Measurements from ENCODE around the gene TSEN54. TPM values are rescaled to one million over a fixed set of nuclear protein-coding genes. Genes with fewer than 3 reads are reported as not detected.

TSEN54 gene
- total RNA-seq, result 100 to 1,000 TPM in 1 of 2 donors, 10 to 100 TPM in 1; 63.8 to 123 TPM

GRCh38 chr17:75516255-75516618 lies at the start of gene TSEN54:
TSS of gene TSEN54 (plus strand) at chr17:75516528. CDS start at chr17:75516561, 33 bp downstream.
- no peaks in the 10 kb centered on the region for H3K27me3 ChIP-seq
- H3K27ac ChIP-seq, result peak within 1 kb of the TSS; percentile 79 to 93 (median 88)
- ATAC-seq (peak; percentile 84), DNase-seq (peak; percentile 95 to 96 (median 96))
- TF ChIP-seq POLR2A (IDR thresholded peaks at IDR 0.05), result no peak
- TF ChIP-seq, protein P1, sequence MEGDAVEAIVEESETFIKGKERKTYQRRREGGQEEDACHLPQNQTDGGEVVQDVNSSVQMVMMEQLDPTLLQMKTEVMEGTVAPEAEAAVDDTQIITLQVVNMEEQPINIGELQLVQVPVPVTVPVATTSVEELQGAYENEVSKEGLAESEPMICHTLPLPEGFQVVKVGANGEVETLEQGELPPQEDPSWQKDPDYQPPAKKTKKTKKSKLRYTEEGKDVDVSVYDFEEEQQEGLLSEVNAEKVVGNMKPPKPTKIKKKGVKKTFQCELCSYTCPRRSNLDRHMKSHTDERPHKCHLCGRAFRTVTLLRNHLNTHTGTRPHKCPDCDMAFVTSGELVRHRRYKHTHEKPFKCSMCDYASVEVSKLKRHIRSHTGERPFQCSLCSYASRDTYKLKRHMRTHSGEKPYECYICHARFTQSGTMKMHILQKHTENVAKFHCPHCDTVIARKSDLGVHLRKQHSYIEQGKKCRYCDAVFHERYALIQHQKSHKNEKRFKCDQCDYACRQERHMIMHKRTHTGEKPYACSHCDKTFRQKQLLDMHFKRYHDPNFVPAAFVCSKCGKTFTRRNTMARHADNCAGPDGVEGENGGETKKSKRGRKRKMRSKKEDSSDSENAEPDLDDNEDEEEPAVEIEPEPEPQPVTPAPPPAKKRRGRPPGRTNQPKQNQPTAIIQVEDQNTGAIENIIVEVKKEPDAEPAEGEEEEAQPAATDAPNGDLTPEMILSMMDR (IDR thresholded peaks at IDR 0.05), result peak in 2 of 7 experiments; percentile 17 to 23
- peak within 1 kb of the TSS; percentile 82 to 86 for H3K4me3 ChIP-seq
- 0 to 2% methylated on average over 1 to 36 of the region's 45 CpGs for WGBS, 2 donors
- peaks cover 60% of the 10 kb centered on the region for H3K4me1 ChIP-seq
- peaks cover 0 to 2% of the 10 kb centered on the region in 2 donors for H3K36me3 ChIP-seq (replicated peaks in 1 of 2; ENCODE audit: insufficient read depth in 1 of 2, low read depth in 2 of 2)
- intact Hi-C loops (cut with DNase I), result no loop called here
- H3K9me3 ChIP-seq, result no peaks in the 10 kb centered on the region

GRCh38 chr17:75468291-75468754 lies 48.0 kb upstream of the TSEN54 start:
- WGBS, 2 donors, result 67 to 73% methylated on average over 7 to 8 of the region's 8 CpGs
- DNase-seq (no peak), ATAC-seq (peak; percentile 27)
- Histone ChIP-seq H3K4me3 (no peak overlapping the region), H3K9me3 (no peaks in the 10 kb centered on the region), H3K36me3 (replicated peaks in 1 of 2; ENCODE audit: insufficient read depth in 1 of 2, low read depth in 2 of 2) (peaks cover 0 to 3% of the 10 kb centered on the region in 2 donors), H3K4me1 (no peaks in the 10 kb centered on the region), H3K27ac (no peak overlapping the region), H3K27me3 (no peaks in the 10 kb centered on the region)
- TF ChIP-seq, protein P1 (IDR thresholded peaks at IDR 0.05), result no peak
- no peak for TF ChIP-seq POLR2A (IDR thresholded peaks at IDR 0.05)
- intact Hi-C loops (cut with DNase I), result no loop called here

GRCh38 chr17:75468779-75469373 lies 47.5 kb upstream of the TSEN54 start:
- H3K4me3 ChIP-seq, result no peak overlapping the region
- no peaks in the 10 kb centered on the region for H3K4me1 ChIP-seq
- no peak overlapping the region for H3K27ac ChIP-seq
- H3K27me3 ChIP-seq, result no peaks in the 10 kb centered on the region
- TF ChIP-seq, protein P1 (IDR thresholded peaks at IDR 0.05), result no peak
- no peak for TF ChIP-seq POLR2A (IDR thresholded peaks at IDR 0.05)
- no peaks in the 10 kb centered on the region for H3K9me3 ChIP-seq
- intact Hi-C loops (cut with DNase I), result no loop called here
- WGBS, 2 donors, result 92 to 97% methylated on average over 13 of the region's 13 CpGs
- peaks cover 0 to 3% of the 10 kb centered on the region in 2 donors for H3K36me3 ChIP-seq (replicated peaks in 1 of 2; ENCODE audit: insufficient read depth in 1 of 2, low read depth in 2 of 2)
- DNase-seq (no peak), ATAC-seq (no peak)

- H3K4me3 ChIP-seq, result no peak overlapping the region
- H3K4me1 ChIP-seq, result no peaks in the 10 kb centered on the region
- 88 to 97% methylated on average over 6 of the region's 6 CpGs for WGBS, 2 donors
- no peaks in the 10 kb centered on the region for H3K9me3 ChIP-seq
- TF ChIP-seq POLR2A (IDR thresholded peaks at IDR 0.05), result no peak
- TF ChIP-seq, protein P1 (IDR thresholded peaks at IDR 0.05), result no peak
- ATAC-seq, result no peak
- H3K27me3 ChIP-seq, result no peaks in the 10 kb centered on the region
- no peak for DNase-seq
- H3K36me3 ChIP-seq (replicated peaks in 1 of 2; ENCODE audit: insufficient read depth in 1 of 2, low read depth in 2 of 2), result peaks cover 0 to 3% of the 10 kb centered on the region in 2 donors
- intact Hi-C loops (cut with DNase I), result no loop called here
- H3K27ac ChIP-seq, result no peak overlapping the region
Observed at GRCh38 chr17:75471207-75471606, 45.1 kb upstream of the TSEN54 start.

GRCh38 chr17:75472119-75472518 lies 44.2 kb upstream of the TSEN54 start:
- no peak overlapping the region for H3K4me3 ChIP-seq
- intact Hi-C loops (cut with DNase I), result no loop called here
- ATAC-seq, result no peak
- WGBS, 2 donors, result 59 to 74% methylated on average over 4 of the region's 4 CpGs
- H3K27ac ChIP-seq, result no peak overlapping the region
- peaks cover 3% of the 10 kb centered on the region for H3K4me1 ChIP-seq
- no peak for DNase-seq
- H3K9me3 ChIP-seq, result no peaks in the 10 kb centered on the region
- H3K36me3 ChIP-seq (replicated peaks in 1 of 2; ENCODE audit: insufficient read depth in 1 of 2, low read depth in 2 of 2), result peaks cover 0 to 3% of the 10 kb centered on the region in 2 donors
- no peak for TF ChIP-seq POLR2A (IDR thresholded peaks at IDR 0.05)
- TF ChIP-seq, protein P1 (IDR thresholded peaks at IDR 0.05), result no peak
- H3K27me3 ChIP-seq, result no peaks in the 10 kb centered on the region
